Smooth muscle cell of the umbilical artery (primary cell): ENCODE data around the gene UBA7. TPM values are rescaled to one million over a fixed set of nuclear protein-coding genes. Genes with fewer than 3 reads are reported as not detected.

ENCODE experiments used
- total RNA-seq: library from RNA; depleted of rRNA; stranded (reverse); fragments of >200 nt; gene quantifications from 2 replicates; pipeline ENCODE4 v1.2.3, GENCODE V29; 2014

The UBA7 gene, protein sequence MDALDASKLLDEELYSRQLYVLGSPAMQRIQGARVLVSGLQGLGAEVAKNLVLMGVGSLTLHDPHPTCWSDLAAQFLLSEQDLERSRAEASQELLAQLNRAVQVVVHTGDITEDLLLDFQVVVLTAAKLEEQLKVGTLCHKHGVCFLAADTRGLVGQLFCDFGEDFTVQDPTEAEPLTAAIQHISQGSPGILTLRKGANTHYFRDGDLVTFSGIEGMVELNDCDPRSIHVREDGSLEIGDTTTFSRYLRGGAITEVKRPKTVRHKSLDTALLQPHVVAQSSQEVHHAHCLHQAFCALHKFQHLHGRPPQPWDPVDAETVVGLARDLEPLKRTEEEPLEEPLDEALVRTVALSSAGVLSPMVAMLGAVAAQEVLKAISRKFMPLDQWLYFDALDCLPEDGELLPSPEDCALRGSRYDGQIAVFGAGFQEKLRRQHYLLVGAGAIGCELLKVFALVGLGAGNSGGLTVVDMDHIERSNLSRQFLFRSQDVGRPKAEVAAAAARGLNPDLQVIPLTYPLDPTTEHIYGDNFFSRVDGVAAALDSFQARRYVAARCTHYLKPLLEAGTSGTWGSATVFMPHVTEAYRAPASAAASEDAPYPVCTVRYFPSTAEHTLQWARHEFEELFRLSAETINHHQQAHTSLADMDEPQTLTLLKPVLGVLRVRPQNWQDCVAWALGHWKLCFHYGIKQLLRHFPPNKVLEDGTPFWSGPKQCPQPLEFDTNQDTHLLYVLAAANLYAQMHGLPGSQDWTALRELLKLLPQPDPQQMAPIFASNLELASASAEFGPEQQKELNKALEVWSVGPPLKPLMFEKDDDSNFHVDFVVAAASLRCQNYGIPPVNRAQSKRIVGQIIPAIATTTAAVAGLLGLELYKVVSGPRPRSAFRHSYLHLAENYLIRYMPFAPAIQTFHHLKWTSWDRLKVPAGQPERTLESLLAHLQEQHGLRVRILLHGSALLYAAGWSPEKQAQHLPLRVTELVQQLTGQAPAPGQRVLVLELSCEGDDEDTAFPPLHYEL
- total RNA-seq, result 52.3 and 53.4 TPM in 2 replicates

DNA sequence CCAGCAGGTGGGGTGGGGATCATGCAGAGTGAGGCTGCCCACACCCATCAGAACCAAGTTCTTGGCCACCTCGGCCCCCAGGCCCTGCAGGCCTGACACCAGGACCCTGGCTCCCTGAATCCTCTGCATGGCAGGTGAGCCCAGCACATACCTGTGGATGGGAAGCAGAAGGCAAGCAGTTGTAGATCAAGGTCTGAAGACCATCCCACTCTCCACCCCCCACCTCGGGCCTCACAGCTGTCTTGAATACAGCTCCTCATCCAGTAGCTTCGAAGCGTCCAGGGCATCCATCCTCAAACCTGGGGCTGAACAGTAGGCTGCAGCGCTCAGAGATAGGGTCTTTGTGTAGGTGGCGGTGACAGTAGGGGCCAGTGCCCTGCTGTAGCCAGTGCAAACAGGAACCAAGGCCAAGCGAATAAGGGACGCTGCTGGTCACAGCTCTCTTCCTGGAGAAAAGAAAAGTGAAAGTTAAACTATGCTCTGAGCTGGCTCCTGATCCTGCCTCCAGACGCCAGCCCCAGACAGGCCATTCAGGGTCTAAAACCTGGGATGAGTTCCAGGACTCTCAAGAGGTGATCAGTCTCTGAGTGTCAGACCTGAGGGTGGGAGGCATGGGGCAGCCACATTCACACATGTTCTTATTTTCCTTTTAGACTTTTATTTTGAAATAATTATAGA, at the start of gene UBA7:
TSS of gene UBA7 (minus strand) at position 457 of the 678 bp plus-strand sequence. CDS start at position 291, 166 bp downstream.

GRCh38 chr3:49856181-49857005, 42.6 kb upstream of the UBA7 start, which contains the start of gene TRAIP:
TSS of gene TRAIP (minus strand) at chr3:49856564. CDS start at chr3:49856453, 111 bp downstream.

DNA sequence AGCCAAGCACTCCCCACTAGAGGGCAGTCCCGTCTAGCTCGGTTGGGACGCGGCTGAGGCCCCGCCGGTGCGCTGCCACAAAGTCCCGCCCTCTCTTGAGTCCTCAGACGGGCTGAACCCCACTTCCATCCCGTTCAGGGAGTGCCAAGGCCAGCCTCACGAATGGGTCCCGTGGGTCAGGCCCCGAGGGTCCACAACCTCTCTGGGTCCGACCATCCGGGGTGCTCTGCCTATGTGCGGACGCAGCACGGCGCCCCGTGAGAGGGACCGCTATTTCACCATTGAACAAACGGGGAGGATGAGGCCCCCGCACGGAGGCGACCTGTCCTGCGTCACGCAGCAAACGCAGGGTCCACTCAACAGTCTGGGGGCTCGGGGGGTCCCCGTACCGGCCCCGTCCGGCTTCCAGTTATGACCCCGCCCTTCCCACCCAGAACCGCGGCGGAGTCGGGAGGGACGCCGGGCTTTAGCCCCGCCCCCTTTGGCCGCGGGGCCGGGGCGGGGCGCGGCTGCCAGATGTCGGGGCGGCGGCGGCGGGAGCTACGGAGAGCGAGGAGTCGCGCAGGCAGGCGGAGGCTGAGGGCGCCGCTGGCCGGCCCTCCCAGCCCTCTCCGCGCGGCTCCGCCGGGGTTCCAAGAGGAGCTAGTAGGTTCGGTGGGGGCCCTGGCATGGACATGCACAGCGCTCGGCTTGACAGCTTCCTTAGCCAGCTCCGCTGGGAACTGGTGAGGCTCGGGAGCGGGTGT, 10.9 kb downstream of the UBA7 start, which contains the start of gene INKA1:
TSS of gene INKA1 (plus strand) at position 543 of the 746 bp plus-strand sequence. CDS start at position 675, 132 bp downstream.

GRCh38 chr3:49799761-49800160, 14.0 kb downstream of the UBA7 start, which contains the start of gene CDHR4:
TSS of gene CDHR4 (minus strand) at chr3:49799873. CDS start at chr3:49799812, 61 bp downstream.

GRCh38 chr3:49786357-49787181, 27.2 kb downstream of the UBA7 start, which contains the start of gene IP6K1:
TSS of gene IP6K1 (minus strand) at chr3:49786542. CDS start at chr3:49748040, 38,502 bp downstream.

Other genes with a start within 250 kb of the UBA7 start
- 115 and 140 TPM in 2 replicates for gene APEH, start 139.6 kb downstream of the UBA7 start, total RNA-seq
- 4.8 and 7.7 TPM in 2 replicates for gene MST1, start 124.5 kb downstream of the UBA7 start, total RNA-seq
- gene RNF123, start 124.4 kb downstream of the UBA7 start, total RNA-seq, result 30.9 and 33.2 TPM in 2 replicates
- gene AMIGO3, start 94.3 kb downstream of the UBA7 start, total RNA-seq, result 0.30 TPM in 1 of 2 replicates, not detected in the other
- 40.6 and 42.2 TPM in 2 replicates for gene GMPPB, start 90.0 kb downstream of the UBA7 start, total RNA-seq
- gene IP6K1, start 27.4 kb downstream of the UBA7 start, total RNA-seq, result 22.6 and 39.2 TPM in 2 replicates
- gene CDHR4, start 14.1 kb downstream of the UBA7 start, total RNA-seq, result not detected in 2 replicates
- 3.4 and 3.9 TPM in 2 replicates for gene INKA1, start 10.7 kb downstream of the UBA7 start, total RNA-seq
- 1.5 and 2.4 TPM in 2 replicates for gene TRAIP, start 42.6 kb upstream of the UBA7 start, total RNA-seq
- gene CAMKV, start 56.0 kb upstream of the UBA7 start, total RNA-seq, result not detected in 2 replicates
- 0.14 and 0.30 TPM in 2 replicates for gene MST1R, start 89.9 kb upstream of the UBA7 start, total RNA-seq
- gene MON1A, start 115.9 kb upstream of the UBA7 start, total RNA-seq, result 11.9 and 16.5 TPM in 2 replicates
- 48.7 and 65.1 TPM in 2 replicates for gene RBM6, start 126.2 kb upstream of the UBA7 start, total RNA-seq